ENCODE results near the gene GGT6.

Gene GGT6

GRCh38 chr17:4538236-4539002 lies 22.0 kb downstream of the GGT6 start:
- DNase-seq (ENCODE audit: low spot score) = no peak

- DNase-seq (ENCODE audit: low spot score) = no peak
Measured at GRCh38 chr17:4537451-4538235, 22.7 kb downstream of the GGT6 start.

GRCh38 chr17:4536742-4537411 lies 23.5 kb downstream of the GGT6 start:
- peak; percentile 56 for DNase-seq (ENCODE audit: low spot score)

- DNase-seq (ENCODE audit: low spot score) = no peak
Measured at GRCh38 chr17:4536259-4536741, 24.1 kb downstream of the GGT6 start.

GRCh38 chr17:4535667-4536258 lies 24.6 kb downstream of the GGT6 start:
- DNase-seq (ENCODE audit: low spot score) = no peak

- no peak for DNase-seq (ENCODE audit: low spot score)
Measured at GRCh38 chr17:4534928-4535666, 25.3 kb downstream of the GGT6 start.

- DNase-seq (ENCODE audit: low spot score) = no peak
Measured at GRCh38 chr17:4534515-4534914, 25.9 kb downstream of the GGT6 start.

- no peak for DNase-seq (ENCODE audit: low spot score)
Measured at GRCh38 chr17:4533523-4534504, 26.6 kb downstream of the GGT6 start.

- no peak for DNase-seq (ENCODE audit: low spot score)
Measured at GRCh38 chr17:4532860-4533522, 27.4 kb downstream of the GGT6 start.

- DNase-seq (ENCODE audit: low spot score) = no peak
Measured at GRCh38 chr17:4531988-4532736, 28.2 kb downstream of the GGT6 start.

- DNase-seq (ENCODE audit: low spot score) = no peak
Measured at GRCh38 chr17:4530799-4531730, 29.3 kb downstream of the GGT6 start.

GRCh38 chr17:4529533-4530152 lies 30.7 kb downstream of the GGT6 start:
- DNase-seq (ENCODE audit: low spot score) = no peak

- no peak for DNase-seq (ENCODE audit: low spot score)
Measured at GRCh38 chr17:4527566-4528125, 32.7 kb downstream of the GGT6 start.

- DNase-seq (ENCODE audit: low spot score) = no peak
Measured at GRCh38 chr17:4527134-4527533, 33.2 kb downstream of the GGT6 start.

- no peak for DNase-seq (ENCODE audit: low spot score)
Measured at GRCh38 chr17:4525691-4526397, 34.5 kb downstream of the GGT6 start.

- DNase-seq (ENCODE audit: low spot score) = no peak
Measured at GRCh38 chr17:4523946-4524345, 36.4 kb downstream of the GGT6 start.
